Measurements from ENCODE around the gene DNASE2B. TPM values are rescaled to one million over a fixed set of nuclear protein-coding genes. Genes with fewer than 3 reads are reported as not detected.

DNASE2B gene
- total RNA-seq, 1 donor from 2014 or later: not detected

DNA sequence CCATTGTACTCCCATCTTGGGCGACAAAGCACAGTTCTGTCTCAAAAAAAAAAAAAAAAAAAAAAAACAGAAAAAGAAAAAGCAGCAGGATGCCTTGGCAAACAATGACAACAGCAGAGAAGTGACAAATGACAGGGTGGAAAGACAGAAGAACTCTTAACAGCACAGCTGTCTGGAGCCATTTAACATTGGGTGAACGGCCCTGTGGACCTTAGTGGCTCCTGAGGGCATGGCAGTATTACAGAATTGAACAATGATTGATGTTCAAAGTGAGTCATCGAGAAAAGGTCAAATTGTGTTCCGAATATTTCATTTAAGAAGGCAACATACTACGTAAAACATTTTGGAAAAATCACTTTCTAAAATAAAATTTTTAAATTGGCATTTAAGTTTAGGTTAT, 30.0 kb downstream of the DNASE2B start:
- DNase-seq: no peak
- H3K36me3 ChIP-seq: no peaks in the 10 kb centered on the region
- intact Hi-C loops (cut with micrococcal nuclease): no loop called here
- TF ChIP-seq, protein P1, sequence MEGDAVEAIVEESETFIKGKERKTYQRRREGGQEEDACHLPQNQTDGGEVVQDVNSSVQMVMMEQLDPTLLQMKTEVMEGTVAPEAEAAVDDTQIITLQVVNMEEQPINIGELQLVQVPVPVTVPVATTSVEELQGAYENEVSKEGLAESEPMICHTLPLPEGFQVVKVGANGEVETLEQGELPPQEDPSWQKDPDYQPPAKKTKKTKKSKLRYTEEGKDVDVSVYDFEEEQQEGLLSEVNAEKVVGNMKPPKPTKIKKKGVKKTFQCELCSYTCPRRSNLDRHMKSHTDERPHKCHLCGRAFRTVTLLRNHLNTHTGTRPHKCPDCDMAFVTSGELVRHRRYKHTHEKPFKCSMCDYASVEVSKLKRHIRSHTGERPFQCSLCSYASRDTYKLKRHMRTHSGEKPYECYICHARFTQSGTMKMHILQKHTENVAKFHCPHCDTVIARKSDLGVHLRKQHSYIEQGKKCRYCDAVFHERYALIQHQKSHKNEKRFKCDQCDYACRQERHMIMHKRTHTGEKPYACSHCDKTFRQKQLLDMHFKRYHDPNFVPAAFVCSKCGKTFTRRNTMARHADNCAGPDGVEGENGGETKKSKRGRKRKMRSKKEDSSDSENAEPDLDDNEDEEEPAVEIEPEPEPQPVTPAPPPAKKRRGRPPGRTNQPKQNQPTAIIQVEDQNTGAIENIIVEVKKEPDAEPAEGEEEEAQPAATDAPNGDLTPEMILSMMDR (IDR thresholded peaks at IDR 0.05; ENCODE audit: borderline replicate concordance): no peak
- H3K4me1 ChIP-seq: peaks cover 1% of the 10 kb centered on the region
- peaks cover 9% of the 10 kb centered on the region for H3K9me3 ChIP-seq (replicated peaks)
- H3K4me3 ChIP-seq: no peak overlapping the region
- no peak overlapping the region for H3K27ac ChIP-seq (replicated peaks)
- no peaks in the 10 kb centered on the region for H3K27me3 ChIP-seq (ENCODE audit: low read depth)

DNA sequence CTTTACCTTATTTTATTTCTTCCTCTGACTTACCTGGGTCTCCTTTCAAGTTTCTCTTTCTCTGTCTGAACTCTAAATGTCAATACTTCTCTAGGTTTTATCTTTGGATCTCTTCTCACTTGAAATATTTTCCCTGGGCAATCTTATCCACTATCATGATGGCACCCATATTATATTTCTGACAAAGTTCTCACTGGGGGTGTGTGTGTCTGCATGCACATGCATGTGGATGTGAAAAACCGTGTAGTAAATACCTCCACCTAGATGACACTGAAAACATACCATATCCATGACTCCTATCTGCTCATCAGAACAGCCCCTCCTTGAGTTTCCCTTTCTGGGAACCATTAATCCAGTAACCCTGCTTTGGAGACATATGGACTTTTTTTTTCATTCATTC, 30.9 kb downstream of the DNASE2B start:
- TF ChIP-seq, protein P1 (IDR thresholded peaks at IDR 0.05; ENCODE audit: borderline replicate concordance): no peak

DNA sequence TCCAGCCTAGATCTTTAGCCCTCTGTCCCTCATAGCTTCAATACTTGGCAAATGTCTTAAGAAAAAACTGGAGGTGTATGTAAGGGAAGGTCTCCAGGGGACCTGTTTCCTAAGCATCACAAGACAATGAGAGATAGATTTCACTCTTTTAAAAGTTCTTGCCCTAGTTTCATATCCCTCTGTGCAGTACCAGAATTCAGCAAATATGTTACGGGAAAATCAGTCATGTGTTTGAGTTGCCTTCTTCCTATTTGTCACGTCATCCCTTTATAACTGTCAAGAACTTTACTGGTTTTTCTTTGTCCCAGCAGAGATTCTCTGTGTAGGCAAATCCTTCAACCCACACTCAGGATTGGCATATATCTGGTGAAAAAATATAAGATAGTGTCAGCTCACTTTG, 32.3 kb downstream of the DNASE2B start:
- Histone ChIP-seq H3K9me3 (replicated peaks) (peaks cover 9% of the 10 kb centered on the region), H3K27me3 (ENCODE audit: low read depth) (no peaks in the 10 kb centered on the region), H3K4me3 (no peak overlapping the region), H3K27ac (replicated peaks) (no peak overlapping the region), H3K4me1 (peaks cover 6% of the 10 kb centered on the region), H3K36me3 (no peaks in the 10 kb centered on the region)
- intact Hi-C loops (cut with micrococcal nuclease): loop anchor here (10.0 kb wide), 2 partner anchors 194 to 324 kb away; no protein-coding TSS in a partner anchor
- TF ChIP-seq, protein P1 (IDR thresholded peaks at IDR 0.05; ENCODE audit: borderline replicate concordance): no peak
- DNase-seq: no peak

More for the DNA sequence above, 30.9 kb downstream of the DNASE2B start:
- Histone ChIP-seq H3K4me3 (no peak overlapping the region), H3K9me3 (replicated peaks) (peaks cover 9% of the 10 kb centered on the region), H3K27ac (replicated peaks) (no peak overlapping the region), H3K4me1 (peaks cover 6% of the 10 kb centered on the region), H3K36me3 (no peaks in the 10 kb centered on the region), H3K27me3 (ENCODE audit: low read depth) (no peaks in the 10 kb centered on the region)
- no peak for DNase-seq
- intact Hi-C loops (cut with micrococcal nuclease): no loop called here

DNA sequence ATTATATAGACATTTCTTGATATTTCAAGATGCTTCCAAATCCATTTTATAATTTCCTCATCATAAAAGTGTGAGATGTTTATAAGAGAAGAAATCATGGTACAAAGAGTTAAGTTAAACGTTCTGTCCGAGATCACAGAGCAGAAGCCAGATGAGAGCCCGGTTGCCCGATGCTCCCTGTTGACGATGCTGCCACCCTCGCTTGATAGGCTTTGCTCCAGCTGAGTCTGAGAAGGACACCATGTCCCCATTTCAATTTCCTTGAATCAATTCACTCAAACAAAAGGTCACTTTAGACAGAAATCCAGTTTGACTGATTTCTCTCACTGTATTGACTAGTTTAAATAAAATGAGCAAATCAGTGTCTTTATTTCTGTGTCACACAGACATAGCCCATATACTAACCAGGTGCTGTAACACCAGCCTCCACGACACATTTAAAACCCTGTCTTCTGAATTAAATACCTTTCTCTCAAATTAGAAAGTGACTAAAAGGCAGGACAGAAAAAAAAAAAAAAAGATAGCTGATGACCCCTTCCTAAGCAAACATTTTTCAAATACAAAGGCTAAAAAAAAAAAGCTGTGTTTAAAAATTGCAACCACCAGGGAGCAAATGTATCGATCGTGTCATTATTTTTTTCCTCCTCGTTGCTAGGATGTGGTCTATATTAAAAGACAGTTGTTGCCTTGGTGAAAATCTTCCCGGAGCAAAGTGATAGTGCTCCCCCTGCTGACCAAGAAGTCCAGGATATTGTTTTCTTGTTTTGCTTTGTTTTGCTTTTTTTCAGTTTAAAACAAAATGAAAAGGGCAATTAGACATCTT, 35.2 kb downstream of the DNASE2B start:
- Histone ChIP-seq H3K9me3 (replicated peaks) (peaks cover 9% of the 10 kb centered on the region), H3K4me3 (peak overlapping the region; percentile 52), H3K27ac (replicated peaks) (no peak overlapping the region), H3K27me3 (ENCODE audit: low read depth) (no peaks in the 10 kb centered on the region), H3K4me1 (peaks cover 18% of the 10 kb centered on the region), H3K36me3 (no peaks in the 10 kb centered on the region)
- DNase-seq: no peak
- intact Hi-C loops (cut with micrococcal nuclease): loop anchor here (10.0 kb wide), 2 partner anchors 191 to 321 kb away; no protein-coding TSS in a partner anchor
- TF ChIP-seq, protein P1 (IDR thresholded peaks at IDR 0.05; ENCODE audit: borderline replicate concordance): peak; percentile 79

DNA sequence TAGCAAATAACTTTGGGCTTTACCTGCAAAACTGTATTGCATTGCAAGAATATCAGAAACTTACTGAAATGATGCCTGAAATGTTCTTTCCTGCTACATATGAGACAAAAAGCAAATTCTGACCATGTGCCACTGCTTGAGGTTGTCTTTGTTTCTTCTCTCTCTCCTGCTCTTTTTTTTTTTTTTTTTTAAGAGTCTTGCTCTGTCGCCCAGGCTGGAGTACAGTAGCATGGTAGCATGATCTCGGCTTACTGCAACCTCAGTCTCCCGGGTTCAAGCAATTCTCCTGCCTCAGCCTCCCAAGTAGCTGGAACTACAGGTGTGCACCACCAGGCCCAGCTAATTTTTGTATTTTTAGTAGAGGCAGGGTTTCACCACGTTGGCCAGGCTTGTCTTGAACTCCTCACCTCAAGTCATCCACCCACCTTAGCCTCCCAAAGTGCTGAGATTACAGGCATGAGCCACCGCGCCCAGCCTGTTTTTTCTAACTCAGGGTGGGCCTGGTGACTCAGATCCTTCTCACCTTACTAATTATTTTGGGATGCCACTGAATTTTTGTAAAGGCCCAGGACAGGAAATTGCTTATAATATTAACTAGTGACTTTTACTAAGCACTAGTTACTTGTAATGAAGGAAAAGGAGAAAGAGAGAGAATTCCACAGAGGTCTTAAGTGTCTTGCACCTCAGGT, 35.9 kb downstream of the DNASE2B start:
- no peak for DNase-seq
- H3K27ac ChIP-seq (replicated peaks): no peak overlapping the region
- TF ChIP-seq, protein P1 (IDR thresholded peaks at IDR 0.05; ENCODE audit: borderline replicate concordance): peak; percentile 17
- intact Hi-C loops (cut with micrococcal nuclease): loop anchor here (10.0 kb wide), 2 partner anchors 191 to 321 kb away; no protein-coding TSS in a partner anchor
- no peaks in the 10 kb centered on the region for H3K27me3 ChIP-seq (ENCODE audit: low read depth)
- peaks cover 18% of the 10 kb centered on the region for H3K4me1 ChIP-seq
- H3K36me3 ChIP-seq: no peaks in the 10 kb centered on the region
- no peak overlapping the region for H3K4me3 ChIP-seq
- peaks cover 9% of the 10 kb centered on the region for H3K9me3 ChIP-seq (replicated peaks)
